ENCODE measurements around the gene EXOC2.

EXOC2 gene

GRCh38 chr6:473768-474452 is 219.0 kb downstream of the EXOC2 start:
- TF ChIP-seq, protein P1, sequence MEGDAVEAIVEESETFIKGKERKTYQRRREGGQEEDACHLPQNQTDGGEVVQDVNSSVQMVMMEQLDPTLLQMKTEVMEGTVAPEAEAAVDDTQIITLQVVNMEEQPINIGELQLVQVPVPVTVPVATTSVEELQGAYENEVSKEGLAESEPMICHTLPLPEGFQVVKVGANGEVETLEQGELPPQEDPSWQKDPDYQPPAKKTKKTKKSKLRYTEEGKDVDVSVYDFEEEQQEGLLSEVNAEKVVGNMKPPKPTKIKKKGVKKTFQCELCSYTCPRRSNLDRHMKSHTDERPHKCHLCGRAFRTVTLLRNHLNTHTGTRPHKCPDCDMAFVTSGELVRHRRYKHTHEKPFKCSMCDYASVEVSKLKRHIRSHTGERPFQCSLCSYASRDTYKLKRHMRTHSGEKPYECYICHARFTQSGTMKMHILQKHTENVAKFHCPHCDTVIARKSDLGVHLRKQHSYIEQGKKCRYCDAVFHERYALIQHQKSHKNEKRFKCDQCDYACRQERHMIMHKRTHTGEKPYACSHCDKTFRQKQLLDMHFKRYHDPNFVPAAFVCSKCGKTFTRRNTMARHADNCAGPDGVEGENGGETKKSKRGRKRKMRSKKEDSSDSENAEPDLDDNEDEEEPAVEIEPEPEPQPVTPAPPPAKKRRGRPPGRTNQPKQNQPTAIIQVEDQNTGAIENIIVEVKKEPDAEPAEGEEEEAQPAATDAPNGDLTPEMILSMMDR (conservative IDR thresholded peaks at IDR 0.05): no peak
- no peak overlapping the region for H3K27ac ChIP-seq

GRCh38 chr6:473356-473755 is 219.6 kb downstream of the EXOC2 start:
- H3K27ac ChIP-seq: no peak overlapping the region
- TF ChIP-seq, protein P1 (conservative IDR thresholded peaks at IDR 0.05): no peak

- TF ChIP-seq, protein P1 (conservative IDR thresholded peaks at IDR 0.05): no peak
- no peak overlapping the region for H3K27ac ChIP-seq
These were observed 222.0 kb downstream of the EXOC2 start for GRCh38 chr6:470901-471448.

DNA sequence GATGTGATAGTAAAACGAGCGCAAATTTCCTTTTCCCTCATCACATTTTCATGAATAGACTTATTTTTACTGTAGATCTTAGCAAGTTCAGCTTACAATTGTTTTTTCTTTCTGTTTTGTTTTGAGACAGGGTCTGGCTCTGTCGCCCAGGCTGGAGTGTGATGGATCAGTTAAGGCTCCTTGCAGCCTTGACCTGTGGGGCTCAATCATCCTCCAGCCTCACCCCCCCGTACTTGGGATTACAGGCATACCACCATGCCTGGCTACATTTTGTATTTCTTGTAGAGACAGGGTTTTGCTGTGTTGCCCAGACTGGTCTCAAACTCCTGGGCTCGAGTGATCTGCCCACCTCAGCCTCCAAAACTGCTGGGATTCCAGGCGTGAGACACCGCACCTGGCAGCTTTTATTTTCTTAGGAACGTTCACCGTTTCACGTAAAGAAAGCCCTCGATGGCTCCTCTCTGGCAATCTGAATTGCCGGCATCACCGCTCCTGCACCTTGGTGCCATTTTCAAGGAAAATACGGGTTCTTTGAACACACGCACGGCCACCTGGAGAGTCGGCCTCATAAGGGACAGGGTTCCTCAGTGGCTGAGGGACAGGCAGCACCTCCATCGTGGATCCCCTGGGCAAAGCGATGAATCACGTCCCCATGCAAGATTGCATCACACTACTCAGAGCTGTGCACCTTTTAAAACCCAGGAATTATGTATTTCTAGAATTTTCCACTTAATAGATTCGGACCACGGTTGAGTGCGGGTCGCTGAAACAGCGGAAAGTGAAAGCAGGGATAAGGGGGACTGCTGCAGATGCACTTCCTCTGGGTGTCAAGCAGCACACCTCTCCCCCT is 222.7 kb downstream of the EXOC2 start:
- H3K27ac ChIP-seq: no peak overlapping the region
- TF ChIP-seq, protein P1 (conservative IDR thresholded peaks at IDR 0.05): no peak

- H3K27ac ChIP-seq: no peak overlapping the region
- TF ChIP-seq, protein P1 (conservative IDR thresholded peaks at IDR 0.05): no peak
These were observed 225.3 kb downstream of the EXOC2 start for GRCh38 chr6:467671-468082.

DNA sequence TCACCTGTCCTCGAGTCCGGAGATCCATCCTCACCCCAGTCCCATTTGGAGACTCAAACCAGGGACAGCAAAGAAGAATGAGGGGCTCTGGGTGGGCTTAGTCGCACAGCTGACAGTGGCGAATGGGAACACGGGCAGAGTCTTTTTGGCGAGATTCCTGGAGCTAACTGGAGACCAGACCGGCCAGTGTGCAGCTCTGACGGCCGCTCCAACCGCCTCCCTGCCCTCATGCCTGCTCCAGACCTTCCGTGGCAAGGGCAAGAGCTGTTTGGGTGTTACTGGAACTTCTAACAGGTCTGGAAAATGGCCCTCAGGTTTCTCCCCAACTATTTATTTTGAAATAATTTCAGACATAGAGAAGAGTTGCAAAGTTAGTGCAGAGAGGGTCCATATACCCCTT is 225.8 kb downstream of the EXOC2 start:
- no peak overlapping the region for H3K27ac ChIP-seq
- TF ChIP-seq, protein P1 (conservative IDR thresholded peaks at IDR 0.05): no peak

- no peak overlapping the region for H3K27ac ChIP-seq
- TF ChIP-seq, protein P1 (conservative IDR thresholded peaks at IDR 0.05): no peak
These were observed 226.4 kb downstream of the EXOC2 start for GRCh38 chr6:466564-466963.

All from VCaP (cell line).